HG03442 (cell line): ENCODE results near the gene GFRA4.

ENCODE experiments used
- ATAC-seq: cut with Tn5 transposase; IDR thresholded peaks from one replicate; pipeline ENCODE4 v1.9.1; 2021; ENCODE audit warnings: mild to moderate bottlenecking, moderate library complexity; ENCODE audit not compliant: unreplicated experiment

GFRA4 gene

GRCh38 chr20:3655131-3655405 lies 8.1 kb downstream of the GFRA4 start:
- no peak for ATAC-seq

- no peak for ATAC-seq
Observed at GRCh38 chr20:3654326-3655130, 8.7 kb downstream of the GFRA4 start.

GRCh38 chr20:3653921-3654320 lies 9.3 kb downstream of the GFRA4 start:
- no peak for ATAC-seq

- ATAC-seq = no peak
Observed at GRCh38 chr20:3652676-3653596, 10.3 kb downstream of the GFRA4 start.

- ATAC-seq = no peak
Observed at GRCh38 chr20:3652221-3652620, 11.0 kb downstream of the GFRA4 start.

GRCh38 chr20:3651204-3651962 lies 11.8 kb downstream of the GFRA4 start:
- no peak for ATAC-seq

- no peak for ATAC-seq
Observed at GRCh38 chr20:3648951-3649350, 14.2 kb downstream of the GFRA4 start.

GRCh38 chr20:3647473-3647872 lies 15.7 kb downstream of the GFRA4 start:
- ATAC-seq = no peak

- no peak for ATAC-seq
Observed at GRCh38 chr20:3646651-3647050, 16.5 kb downstream of the GFRA4 start.

- no peak for ATAC-seq
Observed at GRCh38 chr20:3646067-3646440, 17.1 kb downstream of the GFRA4 start.

GRCh38 chr20:3645309-3646066 lies 17.7 kb downstream of the GFRA4 start:
- no peak for ATAC-seq

GRCh38 chr20:3640259-3640658 lies 22.9 kb downstream of the GFRA4 start:
- ATAC-seq = no peak

GRCh38 chr20:3635346-3635745 lies 27.9 kb downstream of the GFRA4 start:
- ATAC-seq = no peak

- ATAC-seq = no peak
Observed at GRCh38 chr20:3633913-3634478, 29.2 kb downstream of the GFRA4 start.

GRCh38 chr20:3632311-3633004 lies 30.7 kb downstream of the GFRA4 start:
- ATAC-seq = no peak

GRCh38 chr20:3631534-3631933 lies 31.7 kb downstream of the GFRA4 start:
- ATAC-seq = no peak

GRCh38 chr20:3630429-3630828 lies 32.8 kb downstream of the GFRA4 start:
- ATAC-seq = no peak

- ATAC-seq = no peak
Observed at GRCh38 chr20:3629893-3630292, 33.3 kb downstream of the GFRA4 start.

- ATAC-seq = no peak
Observed at GRCh38 chr20:3628502-3629314, 34.5 kb downstream of the GFRA4 start.
